EH (cell line): ENCODE data around the gene DNASE1L2.
A peak's percentile ranks its signal among the peaks of the same experiment; 100 is the strongest.
"Not testable (repeated sequence)": the region's sequence is repeated elsewhere in the genome, so short reads cannot be mapped to it uniquely, and the experiment has no call there.

ENCODE experiments used
- DNase-seq: peaks from one replicate; pipeline ENCODE4 v3.0.0-alpha.2; 2015; ENCODE audit warnings: low read depth

The DNASE1L2 gene

GRCh38 chr16:2240331-2240730, 4.1 kb downstream of the DNASE1L2 start:
- not testable (repeated sequence) for DNase-seq

- DNase-seq: no peak
Measured at GRCh38 chr16:2242598-2242997, 6.4 kb downstream of the DNASE1L2 start.

GRCh38 chr16:2243031-2243528, 6.8 kb downstream of the DNASE1L2 start:
- DNase-seq: no peak

- no peak for DNase-seq
Measured at GRCh38 chr16:2243781-2244180, 7.5 kb downstream of the DNASE1L2 start.

- no peak for DNase-seq
Measured at GRCh38 chr16:2244301-2244700, 8.1 kb downstream of the DNASE1L2 start.

GRCh38 chr16:2244926-2245795, 8.9 kb downstream of the DNASE1L2 start:
- DNase-seq: no peak

- DNase-seq: no peak
Measured at GRCh38 chr16:2246301-2246885, 10.1 kb downstream of the DNASE1L2 start.

- DNase-seq: peak; percentile 38
Measured at GRCh38 chr16:2250652-2251295, 14.5 kb downstream of the DNASE1L2 start.

GRCh38 chr16:2251296-2252111, 15.3 kb downstream of the DNASE1L2 start, which contains the start of gene ECI1:
Gene ECI1, minus strand, starts transcription at chr16:2251587. Its CDS starts 21 bp downstream, at chr16:2251566.
- peak; percentile 97 for DNase-seq

- peak; percentile 32 for DNase-seq
Measured at GRCh38 chr16:2252806-2253148, 16.5 kb downstream of the DNASE1L2 start.

GRCh38 chr16:2253293-2253692, 17.0 kb downstream of the DNASE1L2 start:
- no peak for DNase-seq

GRCh38 chr16:2256531-2257140, 20.4 kb downstream of the DNASE1L2 start:
- DNase-seq: no peak

GRCh38 chr16:2257726-2258125, 21.5 kb downstream of the DNASE1L2 start:
- no peak for DNase-seq

GRCh38 chr16:2258530-2258929, 22.3 kb downstream of the DNASE1L2 start:
- not testable (repeated sequence) for DNase-seq

GRCh38 chr16:2260250-2260649, 24.0 kb downstream of the DNASE1L2 start:
- DNase-seq: no peak

GRCh38 chr16:2263026-2263425, 26.8 kb downstream of the DNASE1L2 start:
- not testable (repeated sequence) for DNase-seq

GRCh38 chr16:2266887-2267286, 30.6 kb downstream of the DNASE1L2 start:
- DNase-seq: peak; percentile 39

GRCh38 chr16:2267505-2267912, 31.3 kb downstream of the DNASE1L2 start:
- DNase-seq: not testable (repeated sequence)

GRCh38 chr16:2267913-2268666, 31.8 kb downstream of the DNASE1L2 start, which contains the start of gene RNPS1:
Gene RNPS1, minus strand, starts transcription at chr16:2268126. Its CDS starts 3,483 bp downstream, at chr16:2264643.
- DNase-seq: peak; percentile 93

- no peak for DNase-seq
Measured at GRCh38 chr16:2270070-2270462, 33.8 kb downstream of the DNASE1L2 start.
